ENCODE data around the gene KLHL35. TPM values are rescaled to one million over a fixed set of nuclear protein-coding genes. Genes with fewer than 3 reads are reported as not detected.

Gene KLHL35
- total and polyA plus RNA-seq, 4 donors, result 0.07 to 0.42 (median 0.15) TPM; not detected in 1

GRCh38 chr11:75429902-75430713 is 2.9 kb downstream of the KLHL35 start:
- Histone ChIP-seq H3K36me3 (ENCODE audit: control insufficient read depth in 4 of 4, insufficient read depth in 3 of 4, low read depth in 1 of 4, low read length in 3 of 4) (no peaks in the 10 kb centered on the region), H3K27ac (ENCODE audit: low read depth in 1 of 2, low read length in 2 of 2) (no peak overlapping the region), H3K4me3 (ENCODE audit: low read depth in 1 of 3, low read length in 3 of 3) (peak overlapping the region in 2 of 3 donors; percentile 36 to 40), H3K9me3 (ENCODE audit: control insufficient read depth in 4 of 4, low read length in 3 of 4) (peaks cover 0 to 5% (median 1%) of the 10 kb centered on the region in 4 donors), H3K9ac (ENCODE audit: low read depth in 1 of 2, low read length in 2 of 2) (no peak overlapping the region), H3K27me3 (ENCODE audit: control insufficient read depth in 4 of 4, insufficient read depth in 4 of 4, low read length in 3 of 4) (peaks cover 0 to 11% (median 5%) of the 10 kb centered on the region in 4 donors), H3K4me1 (ENCODE audit: control insufficient read depth in 4 of 4, insufficient read depth in 4 of 4, low read length in 3 of 4) (peaks cover 4 to 18% (median 6%) of the 10 kb centered on the region in 4 donors)
- no peak for TF ChIP-seq FOXA1 (IDR thresholded peaks at IDR 0.05)
- TF ChIP-seq ATF3 (IDR thresholded peaks at IDR 0.05), result no peak
- TF ChIP-seq YY1 (IDR thresholded peaks at IDR 0.05), result no peak
- TF ChIP-seq EGR1 (IDR thresholded peaks at IDR 0.05; ENCODE audit: low read depth in 2 of 2), result no peak
- TF ChIP-seq SP1 (IDR thresholded peaks at IDR 0.05), result no peak
- no peak for TF ChIP-seq MAX (IDR thresholded peaks at IDR 0.05)
- no peak for TF ChIP-seq TAF1 (conservative IDR thresholded peaks at IDR 0.05)
- no peak for TF ChIP-seq JUND (IDR thresholded peaks at IDR 0.05)
- TF ChIP-seq ZBTB33 (IDR thresholded peaks at IDR 0.05), result no peak
- no peak for TF ChIP-seq CTCF (IDR thresholded peaks at IDR 0.05; ENCODE audit: low read depth, low read length, missing input control)
- no peak for TF ChIP-seq FOXA2 (IDR thresholded peaks at IDR 0.05)
- peak; percentile 68 for DNase-seq (ENCODE audit: low spot score)
- WGBS, result 5% methylated on average over 134 of the region's 134 CpGs

- Histone ChIP-seq H3K36me3 (ENCODE audit: control insufficient read depth in 4 of 4, insufficient read depth in 3 of 4, low read depth in 1 of 4, low read length in 3 of 4) (no peaks in the 10 kb centered on the region), H3K9ac (ENCODE audit: low read depth in 1 of 2, low read length in 2 of 2) (no peak overlapping the region), H3K4me3 (ENCODE audit: low read depth in 1 of 3, low read length in 3 of 3) (peak overlapping the region in 1 of 3 donors; percentile 36), H3K9me3 (ENCODE audit: control insufficient read depth in 4 of 4, low read length in 3 of 4) (peaks cover 0 to 5% (median 1%) of the 10 kb centered on the region in 4 donors), H3K27me3 (ENCODE audit: control insufficient read depth in 4 of 4, insufficient read depth in 4 of 4, low read length in 3 of 4) (peaks cover 0 to 11% (median 5%) of the 10 kb centered on the region in 4 donors), H3K27ac (ENCODE audit: low read depth in 1 of 2, low read length in 2 of 2) (no peak overlapping the region), H3K4me1 (ENCODE audit: control insufficient read depth in 4 of 4, insufficient read depth in 4 of 4, low read length in 3 of 4) (peaks cover 4 to 18% (median 6%) of the 10 kb centered on the region in 4 donors)
- DNase-seq (ENCODE audit: low spot score), result no peak
- 26% methylated on average over 25 of the region's 25 CpGs for WGBS
- TF ChIP-seq EGR1 (IDR thresholded peaks at IDR 0.05; ENCODE audit: low read depth in 2 of 2) (no peak), GABPA (IDR thresholded peaks at IDR 0.05 in 1 of 2, conservative IDR thresholded peaks at IDR 0.05 in 1 of 2) (no peak), YY1 (IDR thresholded peaks at IDR 0.05) (no peak), FOXA1 (IDR thresholded peaks at IDR 0.05) (no peak), MAX (IDR thresholded peaks at IDR 0.05) (no peak)
Measured at GRCh38 chr11:75429641-75429901, 3.4 kb downstream of the KLHL35 start.

Data from liver (tissue), 9 donors.